Activated CD8-positive, alpha-beta memory T cell treated with anti-CD3 and anti-CD28 coated beads for 36 hours (primary cell): Measurements from ENCODE around the gene CEP112. TPM values are rescaled to one million over a fixed set of nuclear protein-coding genes. Genes with fewer than 3 reads are reported as not detected.

Experiments
- CTCF ChIA-PET: fragments of 350-600 bp; sonication (Branson Sonifier 250); formaldehyde crosslinking; loops from one replicate; lab custom pipeline; 2021; ENCODE audit warnings: antibody characterized with exemption; lab: Charles Lee
- POLR2A ChIA-PET: fragments of 350-600 bp; sonication (Branson Sonifier 250); formaldehyde crosslinking; loops from one replicate; lab custom pipeline; 2021; ENCODE audit warnings: antibody characterized with exemption; lab: Charles Lee
- total RNA-seq, 2 experiments: library from RNA; stranded (reverse); gene quantifications; one replicate each; pipeline ENCODE4 v1.2.3, GENCODE V29; 2021

Gene CEP112
- total RNA-seq, 2 experiments from 2014 or later = 1.8 to 2.8 TPM

DNA sequence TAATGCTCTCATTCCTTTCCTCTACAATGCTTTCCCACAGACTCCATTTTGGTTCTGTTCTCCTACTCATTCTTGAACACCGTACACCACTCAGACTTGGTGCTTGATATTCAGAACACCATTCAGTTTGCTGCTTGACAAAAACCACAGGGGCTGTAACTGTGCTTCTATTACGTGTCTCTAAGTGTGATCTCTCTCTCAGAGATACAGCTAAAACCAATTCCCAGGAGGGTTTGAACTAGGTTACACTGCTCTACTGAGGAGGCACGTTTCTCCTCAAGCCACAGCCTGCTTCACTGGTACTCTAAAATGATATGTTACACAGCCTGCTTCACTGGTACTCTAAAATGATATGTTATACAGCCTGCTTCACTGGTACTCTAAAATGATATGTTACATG lies 175.7 kb downstream of the CEP112 start:
- POLR2A ChIA-PET = no interaction called here
- CTCF ChIA-PET = no interaction called here

DNA sequence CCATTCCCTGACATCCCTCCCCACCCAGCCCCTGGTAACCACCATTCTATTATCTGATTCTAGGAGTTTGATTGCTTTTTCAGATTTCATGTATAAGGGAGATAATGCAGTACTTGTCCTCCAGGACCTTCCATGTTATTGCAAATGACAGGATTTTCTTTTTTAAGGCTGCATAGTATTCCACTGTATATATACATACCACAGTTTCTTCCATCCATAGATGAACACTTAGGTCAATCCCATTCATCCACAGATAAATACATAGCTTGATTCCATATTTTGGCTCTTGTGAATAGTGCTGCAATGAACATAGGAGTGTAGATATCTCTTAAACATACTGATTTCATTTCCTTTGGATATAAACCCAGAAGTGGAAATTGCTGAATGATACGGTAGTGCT lies 183.3 kb downstream of the CEP112 start:
- ChIA-PET CTCF (no interaction called here), POLR2A (no interaction called here)

DNA sequence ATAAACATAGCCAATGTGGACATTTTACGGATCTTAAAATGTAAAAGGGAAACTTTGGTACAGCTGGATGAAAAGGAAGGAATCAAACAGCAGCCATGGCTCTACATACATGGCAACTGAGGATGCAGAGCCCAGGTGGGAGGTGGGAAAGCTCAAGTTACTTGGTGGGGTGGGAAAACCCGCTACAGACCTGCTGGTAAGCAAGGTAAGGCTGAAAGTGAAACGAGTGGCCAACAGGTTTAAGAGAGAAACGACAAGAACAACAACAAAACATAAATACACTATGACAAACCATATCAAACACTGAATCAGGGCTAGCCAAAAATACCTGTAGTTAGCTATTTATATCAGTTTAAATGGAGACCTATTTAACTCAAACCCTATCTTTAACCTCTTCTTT lies 185.3 kb downstream of the CEP112 start:
- ChIA-PET CTCF (no interaction called here), POLR2A (no interaction called here)

DNA sequence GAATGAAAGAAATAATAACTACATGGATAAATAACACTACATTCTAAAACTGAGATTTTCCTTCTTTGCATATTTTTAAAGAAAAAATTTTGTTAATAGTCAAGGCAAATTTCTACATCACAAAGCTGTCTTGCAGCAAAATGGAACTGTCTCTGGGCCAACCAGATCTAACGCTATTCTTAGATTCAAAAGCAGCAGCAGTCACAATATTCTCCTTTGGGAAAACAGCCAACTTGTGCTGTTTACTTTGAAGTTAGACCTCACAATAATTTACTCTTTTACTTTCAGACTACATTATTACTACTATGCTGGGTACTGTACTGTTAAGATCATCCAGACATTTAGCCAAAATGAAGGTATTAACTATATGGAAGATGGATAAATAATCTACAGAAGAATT lies 189.1 kb downstream of the CEP112 start:
- ChIA-PET POLR2A (no interaction called here), CTCF (no interaction called here)

DNA sequence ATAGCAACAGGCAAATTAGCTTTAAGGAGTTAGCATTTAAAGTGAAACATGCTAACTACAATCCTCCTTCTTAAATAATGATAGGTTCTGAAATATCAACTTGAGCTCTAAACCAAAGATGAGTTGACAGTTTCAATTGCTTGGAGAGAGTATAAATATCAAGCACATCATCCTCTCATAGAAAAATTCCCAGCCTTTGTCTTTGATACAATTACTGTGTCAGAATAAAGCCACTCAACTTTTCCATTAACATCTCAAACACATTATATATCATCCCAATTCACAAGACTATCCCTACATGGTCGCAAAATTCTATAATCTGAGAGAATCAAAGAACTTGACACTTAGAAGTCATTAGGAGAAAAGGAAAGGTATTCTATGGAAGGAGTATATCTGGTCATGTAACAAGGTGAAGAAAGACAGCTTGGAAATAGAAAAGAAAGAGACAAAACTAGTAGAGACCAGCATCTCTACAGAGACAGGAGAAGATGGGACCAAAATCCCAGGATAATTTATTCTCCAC lies 189.8 kb downstream of the CEP112 start:
- ChIA-PET CTCF (no interaction called here), POLR2A (no interaction called here)

DNA sequence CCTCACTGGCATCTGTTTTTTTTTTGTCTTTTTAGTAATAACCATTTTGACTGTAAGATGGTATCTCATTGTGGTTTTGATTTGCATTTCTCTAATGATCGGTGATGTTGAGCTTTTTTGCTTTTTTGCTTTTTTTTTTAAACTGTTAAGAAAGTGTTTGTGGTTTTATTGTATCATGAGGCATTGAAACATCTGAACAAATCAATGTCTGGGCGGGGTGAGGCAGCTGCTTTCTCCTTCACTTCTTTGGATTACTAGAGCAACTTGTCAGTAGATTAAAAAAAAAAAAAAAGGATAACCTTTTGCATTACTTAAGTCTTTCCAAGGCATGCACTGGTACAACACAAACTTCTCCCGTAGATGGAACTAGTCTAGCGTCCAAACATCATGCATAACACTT lies 191.7 kb downstream of the CEP112 start:
- CTCF ChIA-PET = no interaction called here
- POLR2A ChIA-PET = no interaction called here

DNA sequence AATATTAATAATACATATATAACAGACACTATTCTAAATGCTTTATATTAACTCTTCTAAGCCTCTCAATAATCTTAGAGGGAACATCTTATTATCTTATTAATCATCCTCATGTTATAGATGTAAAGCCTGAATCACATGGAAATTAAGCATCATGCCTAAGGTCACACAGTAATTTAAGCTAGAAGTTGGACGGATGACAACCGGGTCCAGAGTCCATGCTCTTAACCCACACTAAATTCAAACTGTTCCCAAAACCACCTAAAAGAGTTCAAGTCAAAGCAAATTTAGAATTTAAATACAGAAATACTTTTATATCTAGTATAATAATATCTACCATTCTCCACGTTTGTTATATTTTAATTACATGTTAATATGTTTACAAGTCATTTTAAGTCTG lies 193.3 kb downstream of the CEP112 start:
- CTCF ChIA-PET = no interaction called here
- POLR2A ChIA-PET = no interaction called here

DNA sequence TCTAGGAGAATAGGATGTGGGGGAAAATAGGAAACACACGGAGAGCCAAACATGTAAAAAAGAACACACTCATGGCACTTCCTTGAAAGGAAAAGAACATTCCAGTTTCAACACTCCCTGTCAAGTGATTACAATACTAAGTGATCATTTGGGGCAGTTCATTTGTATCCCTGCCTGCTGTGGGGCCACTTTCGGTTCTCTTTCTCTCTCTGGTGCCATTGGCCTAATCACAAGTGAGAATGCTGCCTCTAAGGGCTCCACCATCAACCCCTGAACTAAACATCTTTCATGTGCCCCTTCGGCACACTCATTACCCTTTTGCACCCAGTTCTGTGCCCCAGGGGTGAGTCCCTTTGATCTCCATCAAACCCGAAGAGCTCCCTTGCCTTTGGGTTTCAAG lies 197.3 kb downstream of the CEP112 start:
- ChIA-PET CTCF (no interaction called here), POLR2A (no interaction called here)

DNA sequence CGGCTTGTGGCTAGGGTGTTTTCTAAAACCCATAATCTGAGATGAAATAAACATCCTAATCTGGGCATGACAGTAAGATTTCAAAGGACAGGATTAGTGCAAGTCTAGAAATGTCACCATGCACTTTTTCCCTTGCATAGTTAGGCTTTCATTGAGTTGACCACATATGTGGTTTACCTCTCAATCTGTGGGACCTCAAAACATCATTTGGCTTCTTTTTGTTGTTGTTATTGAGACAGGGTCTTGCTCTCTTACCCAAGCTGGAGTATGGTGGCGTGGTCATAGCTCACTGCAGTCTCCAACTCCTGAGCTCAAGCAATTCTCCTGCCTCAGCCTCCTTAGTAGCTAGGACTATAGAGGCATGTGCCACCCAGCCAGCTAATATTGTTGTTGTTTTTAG lies 197.8 kb downstream of the CEP112 start:
- ChIA-PET CTCF (no interaction called here), POLR2A (no interaction called here)

DNA sequence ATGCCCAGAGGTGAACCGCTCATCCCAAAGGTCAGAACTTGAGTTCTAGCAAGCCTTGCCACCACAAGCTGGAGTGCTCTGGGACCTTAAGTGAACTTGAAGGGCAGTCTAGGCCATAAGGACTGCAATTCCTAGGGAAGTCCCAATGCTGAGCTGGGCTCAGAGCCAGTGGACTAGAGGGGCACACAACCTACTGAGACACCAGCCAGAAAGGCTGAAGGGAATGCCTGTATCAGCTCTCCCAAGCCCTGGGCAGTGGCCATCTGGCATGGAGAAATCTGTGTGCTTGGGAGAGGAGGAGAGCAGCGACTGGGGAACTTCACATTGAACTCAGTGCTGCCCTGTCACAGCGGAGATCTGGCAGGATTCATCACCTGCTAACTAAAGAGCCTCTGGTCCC lies 201.3 kb downstream of the CEP112 start:
- ChIA-PET POLR2A (no interaction called here), CTCF (no interaction called here)

DNA sequence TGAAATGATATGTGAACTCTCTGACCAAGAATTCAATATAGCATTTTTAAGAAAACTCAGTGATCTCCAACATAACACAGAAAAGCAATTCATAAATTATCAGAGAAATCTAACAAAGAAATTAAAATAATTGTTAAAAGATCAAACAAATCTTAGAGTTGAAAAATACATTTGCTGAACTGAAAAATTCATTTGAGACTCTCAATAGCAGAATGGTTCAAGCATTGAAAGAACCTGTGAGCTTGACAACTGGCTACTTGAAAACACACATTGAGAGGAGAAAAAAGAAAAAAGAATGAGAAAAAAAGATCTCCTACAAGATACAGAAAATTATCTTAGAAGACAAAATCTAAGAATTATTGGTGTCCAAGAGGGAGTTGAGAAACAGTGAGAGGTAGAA lies 203.5 kb downstream of the CEP112 start:
- ChIA-PET CTCF (no interaction called here), POLR2A (no interaction called here)

DNA sequence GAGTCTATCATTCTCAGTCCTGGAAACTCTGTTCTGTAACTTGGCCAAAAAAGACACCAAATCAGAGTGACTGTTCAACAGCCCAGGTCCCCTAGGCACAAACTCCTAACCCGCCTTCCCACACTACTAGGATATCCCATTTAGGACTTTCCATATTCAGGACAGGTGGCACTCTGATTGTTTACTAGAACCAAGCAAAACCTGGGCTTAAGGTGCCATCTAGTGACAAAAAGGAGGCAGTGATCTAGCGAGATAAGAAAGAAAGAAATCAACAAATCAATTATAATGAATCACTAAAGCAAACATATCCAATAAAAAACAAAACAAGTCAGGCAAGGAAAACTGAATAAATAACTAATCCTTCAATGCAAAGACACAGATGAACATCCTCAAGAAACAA lies 203.9 kb downstream of the CEP112 start:
- ChIA-PET POLR2A (no interaction called here), CTCF (no interaction called here)

DNA sequence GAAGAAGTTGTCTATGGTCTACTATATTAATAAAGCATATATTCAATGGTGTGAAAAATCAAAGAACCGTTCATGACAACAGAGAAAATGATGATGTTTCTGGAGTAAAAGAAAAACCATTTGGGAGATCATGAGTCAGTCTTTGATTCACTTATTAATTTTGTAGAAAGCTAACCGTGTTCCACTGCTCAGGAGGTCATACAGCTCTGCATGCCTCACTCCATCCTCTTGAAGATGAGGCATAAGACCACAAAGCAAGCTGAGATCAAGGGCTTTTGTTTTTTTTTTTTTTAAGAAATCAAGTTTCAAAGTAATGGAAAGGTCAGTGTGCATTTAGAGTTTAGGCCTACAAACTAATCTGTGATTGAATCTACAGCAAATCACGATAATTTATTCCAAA lies 206.4 kb downstream of the CEP112 start:
- ChIA-PET CTCF (no interaction called here), POLR2A (no interaction called here)

DNA sequence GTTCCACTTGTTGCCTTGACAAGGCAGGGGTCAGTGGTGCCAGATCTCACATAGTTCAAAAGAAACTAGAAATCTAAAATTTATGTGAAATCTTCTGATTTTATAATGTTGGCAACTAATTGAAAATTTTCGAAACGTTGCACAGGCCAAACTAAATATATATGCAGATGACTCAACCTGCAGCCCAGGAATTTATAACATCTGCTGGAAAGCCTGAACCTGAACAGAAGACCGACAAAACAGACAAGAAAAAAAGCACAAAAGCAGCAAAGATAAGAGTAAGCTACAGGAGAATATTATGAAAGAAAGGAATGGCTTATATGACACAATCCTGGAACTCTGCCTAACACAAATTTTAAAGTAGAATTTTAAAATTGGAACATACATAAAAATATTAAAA lies 207.6 kb downstream of the CEP112 start:
- ChIA-PET CTCF (no interaction called here), POLR2A (no interaction called here)

DNA sequence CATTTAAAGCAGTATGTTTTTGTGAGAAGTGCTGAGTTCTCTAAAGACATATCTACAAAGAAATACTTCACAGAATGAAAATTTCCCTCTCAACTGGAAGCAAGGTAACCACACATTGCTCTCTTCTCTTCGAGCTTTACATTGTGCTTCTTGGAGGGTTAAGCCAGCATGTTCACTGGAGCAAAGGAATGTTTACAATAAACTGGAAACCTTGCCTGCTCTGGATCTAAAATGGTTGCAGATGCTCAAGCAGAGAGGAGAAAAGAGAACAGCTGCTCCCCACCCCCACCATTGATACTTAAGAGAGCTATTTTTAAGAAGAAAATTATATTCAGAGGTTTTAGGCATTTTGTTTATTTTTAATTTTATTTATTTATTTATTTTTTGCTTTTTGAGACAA lies 213.1 kb downstream of the CEP112 start:
- ChIA-PET CTCF (no interaction called here), POLR2A (no interaction called here)

DNA sequence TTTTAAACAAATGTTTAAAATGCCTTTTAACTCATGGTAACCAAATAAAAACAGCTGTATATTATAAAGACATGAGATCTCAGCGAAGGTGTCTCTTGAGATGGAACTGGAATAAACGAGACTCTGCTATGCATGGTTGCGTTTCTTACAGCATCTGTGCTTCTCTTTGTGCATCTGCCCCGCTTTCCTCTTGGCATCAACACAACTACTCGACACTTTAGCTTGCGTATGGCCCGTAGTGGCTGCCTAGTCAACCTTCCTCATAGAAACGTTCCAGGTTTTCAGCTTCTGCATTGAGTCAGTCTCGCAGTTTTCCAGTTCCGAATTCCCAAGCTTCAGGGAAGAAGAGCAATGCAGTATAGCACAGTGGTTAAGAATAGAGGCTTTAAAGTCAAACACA lies 214.9 kb downstream of the CEP112 start:
- ChIA-PET POLR2A (no interaction called here), CTCF (no interaction called here)

DNA sequence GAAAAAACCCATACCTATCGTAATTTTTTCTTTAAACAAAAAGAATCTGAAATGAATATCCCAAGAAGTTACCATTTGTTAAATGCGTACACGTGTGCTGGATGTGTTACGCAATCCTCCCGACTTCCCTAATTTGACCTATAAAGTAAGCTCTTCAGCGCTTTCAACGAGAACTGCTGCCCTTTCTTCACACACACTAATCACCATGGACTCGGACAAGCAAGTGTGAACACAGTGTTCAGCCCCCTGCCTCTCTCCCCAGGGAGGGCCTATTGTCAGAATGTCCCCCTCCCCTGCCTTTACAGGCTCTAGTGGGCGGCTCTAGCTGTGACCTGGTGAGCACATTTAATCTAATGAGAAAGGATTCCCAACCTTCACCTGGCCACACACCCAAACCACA lies 216.1 kb downstream of the CEP112 start:
- ChIA-PET CTCF (no interaction called here), POLR2A (no interaction called here)

DNA sequence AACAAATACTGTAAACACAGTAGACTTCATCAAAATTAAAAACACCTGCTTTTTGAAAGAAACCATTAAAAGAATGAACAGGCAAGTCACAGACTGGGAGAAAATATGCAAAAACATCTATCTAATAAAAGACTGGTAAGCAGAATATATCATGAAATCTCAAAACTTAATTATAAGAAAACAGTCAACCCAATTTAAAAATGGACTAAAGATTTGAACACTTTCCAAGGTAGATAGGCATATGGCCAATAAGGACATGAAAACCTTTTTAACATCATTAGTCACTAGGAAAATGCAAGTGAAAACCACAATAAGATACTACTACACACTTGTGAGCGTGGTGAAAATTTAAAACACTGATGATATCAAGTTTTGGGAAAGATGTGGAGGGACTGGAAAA lies 218.7 kb downstream of the CEP112 start:
- POLR2A ChIA-PET = no interaction called here
- CTCF ChIA-PET = no interaction called here

DNA sequence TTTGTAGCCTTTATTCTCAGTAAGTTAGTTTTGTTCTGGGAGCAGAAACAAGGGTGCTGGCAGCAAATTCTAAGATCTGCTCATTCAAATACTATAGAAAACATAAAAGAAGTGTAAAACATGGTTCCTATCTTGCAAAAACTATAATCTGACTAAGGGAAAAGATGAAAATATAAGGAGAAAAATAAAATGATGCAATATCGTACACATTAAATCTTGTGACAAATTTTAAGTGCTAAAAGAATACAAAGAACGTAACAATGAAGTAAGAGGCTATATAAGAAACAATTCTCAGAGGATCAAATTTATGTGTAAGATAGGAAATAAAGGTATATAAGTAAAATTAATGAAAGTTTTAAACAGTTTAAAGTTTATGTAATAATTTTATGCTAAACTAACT lies 224.6 kb downstream of the CEP112 start:
- ChIA-PET CTCF (no interaction called here), POLR2A (no interaction called here)

DNA sequence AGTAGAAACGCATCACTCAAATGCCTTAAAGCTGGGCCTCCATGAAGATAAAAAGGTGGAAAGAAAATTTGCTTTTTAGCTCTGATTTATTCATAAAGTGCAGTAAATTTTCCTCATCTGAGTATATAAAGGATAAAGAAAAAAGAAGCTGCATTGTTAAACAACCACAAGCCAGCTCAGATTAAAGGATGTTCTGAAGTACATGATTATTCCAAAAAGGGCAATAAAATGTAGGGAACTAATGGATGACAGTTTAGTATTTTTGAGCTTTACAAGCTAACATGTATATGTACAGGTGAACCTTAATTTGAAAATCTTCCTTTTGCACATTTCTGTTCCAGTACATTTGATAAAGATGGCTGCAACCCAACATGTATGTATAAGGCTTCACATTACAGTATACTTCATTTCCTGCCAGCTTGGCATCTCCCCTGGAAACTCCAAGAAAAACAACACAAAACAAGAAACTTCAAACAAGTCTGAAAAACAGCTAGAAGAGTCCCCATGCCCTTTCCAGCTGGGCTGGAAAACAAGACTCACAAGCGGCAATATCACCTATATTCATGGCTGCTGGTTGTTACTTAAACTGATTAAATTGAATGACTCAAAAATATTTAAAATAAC lies 225.7 kb downstream of the CEP112 start:
- CTCF ChIA-PET = no interaction called here

DNA sequence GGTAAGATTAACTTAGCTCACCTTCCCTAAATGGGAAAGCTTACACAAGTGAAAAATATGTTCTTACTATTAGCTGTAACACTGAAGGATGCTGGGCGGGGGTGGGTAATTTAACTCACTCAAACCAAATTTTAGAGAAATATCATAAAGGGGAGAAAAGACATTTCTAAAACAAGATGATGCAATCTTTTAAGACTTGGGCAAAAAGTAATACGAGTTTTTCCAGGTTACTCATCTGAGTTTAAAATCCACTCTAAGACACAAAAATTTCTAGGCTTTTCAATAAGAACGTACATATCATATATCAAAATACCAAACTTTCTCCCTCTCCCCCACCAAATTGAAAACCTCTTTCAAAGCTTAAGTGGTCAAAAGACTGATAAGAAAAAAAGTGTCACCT lies 228.8 kb downstream of the CEP112 start:
- CTCF ChIA-PET = no interaction called here
- POLR2A ChIA-PET = no interaction called here

More for the DNA sequence above, 225.7 kb downstream of the CEP112 start:
- POLR2A ChIA-PET = no interaction called here

DNA sequence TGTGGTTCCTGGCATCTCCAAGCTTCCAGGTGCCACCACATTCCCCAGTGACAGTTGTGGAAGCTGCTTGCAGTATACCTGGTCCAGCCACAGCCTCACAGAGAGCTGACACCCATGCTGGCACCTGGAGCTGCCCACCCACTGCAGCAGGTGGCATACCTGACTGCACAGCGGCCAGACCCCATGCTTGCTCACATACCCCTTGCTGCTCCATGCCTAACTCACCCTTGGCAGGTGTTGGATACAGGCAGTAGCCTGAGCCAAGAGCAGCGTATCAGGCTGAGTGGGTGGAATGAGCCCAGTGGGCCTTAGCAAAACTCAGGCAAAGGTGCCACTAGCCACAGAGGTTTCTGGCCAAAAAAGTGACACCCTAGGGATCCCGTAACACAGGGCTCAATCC lies 232.3 kb downstream of the CEP112 start:
- POLR2A ChIA-PET = no interaction called here
- CTCF ChIA-PET = interaction anchor here (0.5 kb wide), 1 partner anchor 10 kb away, joined by 4 read pairs; no protein-coding TSS in a partner anchor
